NCI-H2171 (cell line): ENCODE results near the gene ATRIP.

Source experiments
- DNase-seq: peaks from one replicate; lab custom pipeline; 2025; lab: John Stamatoyannopoulos, UW

The ATRIP gene

GRCh38 chr3:48423883-48424695 lies 22.4 kb upstream of the ATRIP start:
- no peak for DNase-seq

GRCh38 chr3:48425281-48425812 lies 21.2 kb upstream of the ATRIP start:
- DNase-seq = no peak

GRCh38 chr3:48426401-48426909 lies 20.1 kb upstream of the ATRIP start:
- DNase-seq = no peak

- DNase-seq = no peak
Measured at GRCh38 chr3:48426944-48427629, 19.4 kb upstream of the ATRIP start.

GRCh38 chr3:48427630-48427962 lies 18.9 kb upstream of the ATRIP start:
- no peak for DNase-seq

- no peak for DNase-seq
Measured at GRCh38 chr3:48428088-48428571, 18.4 kb upstream of the ATRIP start.

- peak; percentile 3 for DNase-seq
Measured at GRCh38 chr3:48428572-48429316, 17.8 kb upstream of the ATRIP start.

GRCh38 chr3:48429317-48429959 lies 17.1 kb upstream of the ATRIP start:
- DNase-seq = peak; percentile 50

GRCh38 chr3:48429960-48430707 lies 16.4 kb upstream of the ATRIP start, which contains the start of gene PLXNB1:
Gene PLXNB1, minus strand, starts transcription at chr3:48430086. Its CDS starts 5,475 bp downstream, at chr3:48424611.
- peak; percentile 66 for DNase-seq

- DNase-seq = no peak
Measured at GRCh38 chr3:48430708-48431101, 15.8 kb upstream of the ATRIP start.

- no peak for DNase-seq
Measured at GRCh38 chr3:48431224-48432029, 15.1 kb upstream of the ATRIP start.

- DNase-seq = no peak
Measured at GRCh38 chr3:48432411-48433371, 13.8 kb upstream of the ATRIP start.

- no peak for DNase-seq
Measured at GRCh38 chr3:48433472-48434118, 12.9 kb upstream of the ATRIP start.

GRCh38 chr3:48434591-48435222 lies 11.8 kb upstream of the ATRIP start:
- no peak for DNase-seq

- DNase-seq = no peak
Measured at GRCh38 chr3:48435223-48435595, 11.3 kb upstream of the ATRIP start.

- peak; percentile 48 for DNase-seq
Measured at GRCh38 chr3:48435774-48436476, 10.6 kb upstream of the ATRIP start.

- DNase-seq = no peak
Measured at GRCh38 chr3:48436477-48436787, 10.1 kb upstream of the ATRIP start.
